ENCODE data around the gene BAD.

- TF ChIP-seq CTCF (IDR thresholded peaks at IDR 0.05) (no peak), POLR2A (IDR thresholded peaks at IDR 0.05) (no peak), POLR2AphosphoS5 (IDR thresholded peaks at IDR 0.05) (no peak)
These were observed 25.4 kb downstream of the BAD start for GRCh38 chr11:64258946-64259532.
